HG03108 (cell line): ENCODE results near the gene SIGLEC15.
"Not testable (repeated sequence)": the region's sequence is repeated elsewhere in the genome, so short reads cannot be mapped to it uniquely, and the experiment has no call there.

Experiments
- ATAC-seq: cut with Tn5 transposase; IDR thresholded peaks from one replicate; pipeline ENCODE4 v1.9.1; 2021; ENCODE audit warnings: moderate library complexity; ENCODE audit not compliant: unreplicated experiment

Gene SIGLEC15, protein sequence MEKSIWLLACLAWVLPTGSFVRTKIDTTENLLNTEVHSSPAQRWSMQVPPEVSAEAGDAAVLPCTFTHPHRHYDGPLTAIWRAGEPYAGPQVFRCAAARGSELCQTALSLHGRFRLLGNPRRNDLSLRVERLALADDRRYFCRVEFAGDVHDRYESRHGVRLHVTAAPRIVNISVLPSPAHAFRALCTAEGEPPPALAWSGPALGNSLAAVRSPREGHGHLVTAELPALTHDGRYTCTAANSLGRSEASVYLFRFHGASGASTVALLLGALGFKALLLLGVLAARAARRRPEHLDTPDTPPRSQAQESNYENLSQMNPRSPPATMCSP

DNA sequence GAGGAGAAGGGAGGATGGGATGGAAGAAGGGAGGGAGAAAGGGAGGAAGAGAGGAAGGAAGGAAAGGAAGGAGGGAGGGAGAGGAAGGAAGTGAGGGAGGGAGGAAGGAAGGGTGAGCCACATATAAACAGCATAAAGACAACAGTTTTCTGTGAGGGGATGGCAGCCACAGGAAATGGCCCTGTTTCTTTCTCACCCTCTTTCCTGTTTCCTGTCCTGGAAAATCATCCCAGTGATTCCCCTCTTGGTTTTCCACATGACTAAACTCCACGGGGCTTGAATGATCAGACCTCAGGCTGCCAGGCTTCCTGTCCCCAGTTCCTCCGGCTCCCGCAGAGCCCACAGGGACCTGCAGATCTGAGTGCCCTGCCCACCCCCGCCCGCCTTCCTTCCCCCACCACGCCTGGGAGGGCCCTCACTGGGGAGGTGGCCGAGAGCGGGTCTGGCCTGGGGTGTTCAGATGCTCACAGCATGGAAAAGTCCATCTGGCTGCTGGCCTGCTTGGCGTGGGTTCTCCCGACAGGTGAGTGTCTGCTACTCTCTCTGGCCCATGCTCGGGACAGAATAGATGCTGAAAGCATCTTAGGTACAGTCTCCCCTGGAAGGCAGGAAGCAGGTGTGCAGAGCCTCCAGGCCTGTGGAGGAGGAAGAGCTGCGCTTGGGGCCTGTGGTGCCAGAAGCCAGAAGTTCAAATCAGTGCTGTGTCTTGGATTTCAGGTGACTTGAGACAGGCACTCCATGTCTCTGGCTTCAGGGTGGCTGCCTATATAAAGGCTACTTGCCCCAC lies at the start of gene SIGLEC15:
Gene SIGLEC15 (plus strand): TSS at position 418 of the 787 bp plus-strand sequence. CDS start 54 bp downstream, at position 472.
- no peak for ATAC-seq

DNA sequence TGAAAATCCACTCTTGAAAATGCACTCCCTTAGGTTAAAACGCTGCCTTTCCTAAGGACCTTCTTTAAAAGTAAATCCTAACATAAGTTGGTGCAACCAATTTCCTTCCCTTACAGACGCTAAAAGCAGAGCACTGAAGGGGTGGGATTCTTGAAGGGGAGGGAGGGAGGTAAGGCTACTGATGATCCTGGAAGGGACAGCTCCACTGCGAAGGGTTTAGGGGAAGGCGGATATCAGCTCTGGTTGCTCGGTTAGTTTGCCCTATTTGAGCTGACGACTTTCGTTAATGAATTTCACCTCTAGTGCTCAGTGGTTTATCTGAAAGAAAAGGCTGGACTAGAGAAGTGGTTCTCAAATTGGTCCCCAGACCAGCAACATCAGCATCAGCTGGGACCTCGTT lies 49.7 kb upstream of the SIGLEC15 start:
- no peak for ATAC-seq

DNA sequence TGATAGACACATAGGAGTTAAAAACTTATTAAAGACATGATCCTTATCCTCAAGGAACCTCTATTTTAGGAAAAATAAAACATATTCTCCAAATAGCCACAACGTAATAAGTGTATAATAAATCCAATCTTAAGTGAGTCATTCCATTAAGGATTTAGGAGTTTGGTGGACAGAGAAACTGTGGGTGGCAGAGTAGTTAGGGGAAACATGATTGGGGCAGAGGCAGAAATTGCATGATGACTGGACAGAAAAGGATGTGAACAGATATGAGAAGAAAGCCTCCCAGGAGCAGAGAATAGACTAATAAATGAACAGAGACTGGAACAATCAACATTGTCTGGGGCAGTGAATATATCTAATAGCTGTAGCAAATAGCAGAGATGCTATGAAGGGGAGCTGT lies 48.1 kb upstream of the SIGLEC15 start:
- ATAC-seq, result no peak

DNA sequence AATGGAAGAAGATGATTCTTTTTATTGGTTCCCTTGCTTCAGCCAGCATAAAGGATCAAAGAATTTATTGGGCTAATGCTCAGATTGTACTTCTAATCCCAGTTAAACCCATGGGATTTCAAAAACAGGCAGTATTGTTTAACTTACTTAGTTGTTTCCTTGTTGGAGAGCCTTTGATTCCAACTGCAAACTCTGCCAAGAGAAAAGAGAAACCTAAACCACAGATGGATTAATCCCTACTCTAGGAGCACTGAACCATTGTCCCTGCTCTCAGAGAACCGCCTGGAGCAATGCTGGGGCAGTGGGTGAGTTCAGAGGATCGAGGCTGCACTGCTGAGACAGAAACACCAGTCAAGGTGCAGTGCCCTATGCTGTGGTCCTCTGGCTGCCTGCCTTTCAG lies 44.9 kb upstream of the SIGLEC15 start:
- ATAC-seq, result no peak

DNA sequence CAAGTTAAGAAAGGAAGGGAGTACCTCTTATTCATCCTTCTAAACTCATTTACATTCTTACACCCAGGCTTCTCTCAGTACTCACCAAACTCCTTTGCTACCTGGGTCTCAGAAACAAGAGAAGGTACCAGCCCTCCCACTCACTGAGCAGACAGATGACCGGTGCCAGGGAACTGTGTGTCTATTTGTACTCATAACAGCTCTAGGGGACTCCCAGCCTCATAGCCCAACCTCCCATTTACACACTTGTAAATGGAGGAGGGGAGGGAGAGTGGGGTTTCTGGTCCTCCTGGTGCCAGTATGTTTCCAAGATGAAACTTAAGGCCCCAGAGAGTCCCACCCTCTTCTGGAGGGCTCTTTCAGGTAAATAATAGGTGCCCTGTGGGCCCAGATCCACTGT lies 42.8 kb upstream of the SIGLEC15 start:
- no peak for ATAC-seq

DNA sequence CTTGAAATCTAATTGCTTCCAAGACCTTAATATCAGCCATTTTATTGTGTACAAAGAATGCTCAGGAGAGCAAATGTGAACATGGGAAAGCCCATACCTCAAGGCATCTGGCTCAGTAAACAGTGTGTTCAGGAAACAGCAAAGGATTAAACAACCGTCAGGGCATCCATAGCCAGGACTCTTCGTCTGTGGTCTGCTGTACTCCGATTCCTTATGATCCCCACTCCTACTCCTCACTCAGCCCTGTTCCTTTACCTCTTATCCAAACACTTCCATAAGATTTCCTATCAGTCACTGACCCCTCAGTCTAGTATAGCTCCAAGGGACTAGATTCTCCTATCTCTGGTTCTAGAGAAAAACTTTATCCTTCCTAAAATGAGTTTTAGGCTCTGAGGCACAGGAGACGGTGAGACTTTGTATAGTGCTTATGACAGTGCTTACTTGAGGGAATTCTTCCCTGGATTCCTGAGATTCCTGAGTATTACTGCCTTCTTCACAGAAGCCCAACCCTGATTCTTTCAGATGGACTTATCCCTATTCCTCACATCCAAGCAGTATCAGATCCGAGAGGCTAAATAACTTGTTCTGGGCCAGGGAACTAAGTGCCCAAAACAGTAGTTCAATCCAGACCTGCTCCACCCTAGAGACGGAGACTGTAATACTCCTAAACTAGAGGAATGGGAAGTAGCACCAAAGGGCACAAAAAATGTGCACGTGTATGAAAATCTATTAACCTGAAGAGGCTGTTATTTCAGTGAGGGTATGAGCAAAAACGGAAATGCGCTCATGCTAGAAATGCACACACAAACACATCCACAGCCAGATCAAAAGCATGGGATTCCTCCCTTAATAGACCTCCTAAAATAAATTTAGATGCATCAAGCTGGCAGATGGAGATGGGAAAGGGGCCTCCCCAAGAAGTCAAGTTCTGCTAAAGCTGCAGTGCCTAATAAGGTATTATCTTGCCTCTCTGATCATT lies 42.1 kb upstream of the SIGLEC15 start:
- no peak for ATAC-seq

DNA sequence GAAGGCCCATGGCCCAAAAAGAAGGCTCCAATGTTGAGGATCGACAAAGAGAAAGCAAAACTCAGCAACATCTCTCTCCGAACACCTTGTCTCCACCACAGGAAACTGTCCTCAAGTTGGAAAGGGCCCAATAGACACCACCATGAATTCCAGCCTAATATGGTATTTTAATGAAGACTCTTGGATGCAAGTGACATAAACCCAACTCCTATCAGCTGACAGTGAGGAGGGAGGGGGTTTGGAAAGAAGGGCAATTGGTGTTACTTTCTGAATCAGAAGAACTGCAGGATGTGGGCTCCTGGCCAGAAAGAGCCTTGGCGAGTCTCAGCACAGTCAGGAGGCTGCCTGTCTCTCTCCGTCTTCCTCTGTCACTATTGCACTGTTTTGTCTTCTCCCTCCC lies 40.3 kb upstream of the SIGLEC15 start:
- ATAC-seq, result no peak

DNA sequence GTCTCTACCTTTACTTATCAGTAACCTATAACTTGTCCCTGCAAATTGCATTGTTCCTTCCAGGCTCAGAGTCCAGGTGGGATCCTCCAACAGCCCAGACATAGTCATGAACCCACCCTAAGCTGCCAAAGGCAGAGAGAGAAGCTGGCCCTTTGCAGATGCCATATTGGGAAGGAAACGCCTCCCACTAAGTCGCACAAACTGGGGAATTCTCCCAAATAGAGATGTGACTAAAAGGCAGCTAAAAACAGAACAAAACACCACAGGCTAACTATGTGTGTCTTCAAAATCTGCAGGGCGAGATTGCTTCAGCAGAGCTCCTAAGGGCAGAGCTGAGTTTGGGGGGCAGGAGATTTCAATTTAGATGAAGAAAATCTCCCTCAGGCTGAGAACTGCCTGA lies 38.5 kb upstream of the SIGLEC15 start:
- ATAC-seq, result no peak

DNA sequence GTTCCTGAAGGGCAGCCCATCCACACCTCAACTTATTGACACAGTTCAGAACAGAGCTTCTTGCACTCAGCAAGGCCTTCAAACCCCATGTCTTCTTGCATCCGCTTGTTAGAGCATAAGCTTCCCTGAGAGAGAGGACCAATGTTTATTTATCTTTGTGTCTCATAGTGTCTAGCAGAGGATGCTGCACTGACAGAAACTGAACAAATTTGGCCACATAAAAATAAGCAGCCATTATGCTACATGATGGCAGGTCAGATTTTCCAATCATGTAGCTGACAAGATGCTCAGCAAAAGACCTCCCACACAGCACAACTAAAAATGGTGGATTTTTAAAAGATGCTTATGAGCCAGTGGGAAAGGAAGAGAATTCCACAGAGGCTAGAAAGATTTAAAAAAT lies 38.1 kb upstream of the SIGLEC15 start:
- no peak for ATAC-seq

DNA sequence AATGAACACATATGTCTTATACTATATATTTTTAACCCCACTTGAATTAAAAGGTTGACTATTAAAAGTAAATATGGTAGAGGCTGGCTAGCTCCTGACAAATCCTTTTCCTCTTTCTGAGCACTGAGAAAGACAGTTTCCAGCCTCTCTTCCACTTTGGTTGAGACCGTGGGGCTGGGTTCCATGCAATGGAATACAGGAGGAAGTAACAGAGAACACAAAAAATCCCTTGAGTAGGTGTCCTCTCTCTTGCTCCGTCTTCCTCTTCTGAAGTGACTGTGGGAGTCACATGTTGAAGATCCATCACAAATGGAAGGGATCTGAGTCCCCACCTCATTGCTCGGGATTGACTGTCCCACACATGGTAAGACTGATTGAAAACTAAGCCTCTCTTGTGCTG lies 36.6 kb upstream of the SIGLEC15 start:
- no peak for ATAC-seq

DNA sequence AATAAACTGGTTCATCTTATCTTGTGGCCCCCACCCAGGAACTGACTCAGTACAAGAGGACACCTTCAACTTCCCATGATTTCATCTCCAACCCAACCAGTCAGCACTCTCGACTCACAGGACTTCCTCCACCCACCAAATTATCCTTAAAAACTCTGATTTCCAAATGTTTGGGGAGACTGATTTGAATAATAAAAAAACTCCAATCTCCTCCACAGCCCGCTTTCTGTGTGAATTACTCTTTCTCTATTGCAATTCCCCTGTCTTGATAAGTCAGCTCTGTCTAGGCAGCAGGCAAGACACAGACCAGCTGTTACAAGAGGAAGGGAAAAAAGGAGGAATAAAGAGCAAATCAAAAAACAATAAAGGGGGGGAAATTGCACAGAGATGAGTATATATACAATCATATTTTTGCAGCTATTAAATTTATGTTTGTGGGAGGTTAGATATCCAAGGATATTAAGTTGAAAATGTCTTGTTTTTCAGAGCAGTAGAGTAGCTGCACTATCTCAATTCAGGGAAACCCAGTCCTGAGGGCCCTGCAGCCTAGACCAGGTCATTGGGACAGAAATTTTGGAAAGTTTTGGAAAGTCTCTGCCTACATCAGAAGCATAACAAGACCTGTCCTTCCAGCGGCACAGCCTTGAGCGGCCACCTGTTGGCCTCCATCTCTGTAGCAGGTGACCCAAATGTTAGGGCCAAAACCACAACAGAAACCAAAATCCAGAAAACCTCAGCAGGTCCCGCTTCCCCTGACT lies 32.8 kb upstream of the SIGLEC15 start:
- ATAC-seq, result no peak

DNA sequence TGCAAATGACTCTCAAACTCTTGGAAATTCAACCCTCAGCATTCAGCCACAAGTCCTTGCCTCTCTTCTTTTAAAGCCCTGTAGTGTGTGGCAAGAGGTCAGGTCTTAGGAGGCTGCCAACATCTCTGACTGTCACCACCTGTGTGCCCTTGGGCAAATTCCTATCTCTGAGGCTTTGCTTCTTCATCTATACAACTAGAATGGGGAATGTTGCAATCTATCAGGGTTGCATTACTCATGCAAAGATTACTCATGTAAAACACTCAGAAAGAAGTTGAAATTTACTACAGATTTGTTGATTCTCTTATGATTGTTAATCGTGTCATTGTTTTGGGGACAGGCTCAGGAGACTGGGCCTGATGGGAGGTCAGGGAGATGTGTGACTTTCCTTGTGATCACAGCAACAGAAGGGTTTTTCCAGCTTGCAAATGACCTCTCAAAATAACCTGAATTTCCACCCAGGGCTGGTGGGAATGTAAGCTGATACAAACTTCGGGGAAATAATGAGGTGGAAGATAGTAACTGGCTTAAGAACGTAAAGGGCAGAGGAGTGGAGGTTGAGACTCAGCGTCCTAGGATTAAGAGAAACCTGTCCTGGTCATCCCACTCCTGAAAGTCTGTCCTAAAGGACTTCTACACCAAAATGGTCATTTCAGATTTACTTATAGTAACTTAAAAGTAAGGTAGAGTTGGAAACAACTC lies 32.1 kb upstream of the SIGLEC15 start:
- no peak for ATAC-seq

DNA sequence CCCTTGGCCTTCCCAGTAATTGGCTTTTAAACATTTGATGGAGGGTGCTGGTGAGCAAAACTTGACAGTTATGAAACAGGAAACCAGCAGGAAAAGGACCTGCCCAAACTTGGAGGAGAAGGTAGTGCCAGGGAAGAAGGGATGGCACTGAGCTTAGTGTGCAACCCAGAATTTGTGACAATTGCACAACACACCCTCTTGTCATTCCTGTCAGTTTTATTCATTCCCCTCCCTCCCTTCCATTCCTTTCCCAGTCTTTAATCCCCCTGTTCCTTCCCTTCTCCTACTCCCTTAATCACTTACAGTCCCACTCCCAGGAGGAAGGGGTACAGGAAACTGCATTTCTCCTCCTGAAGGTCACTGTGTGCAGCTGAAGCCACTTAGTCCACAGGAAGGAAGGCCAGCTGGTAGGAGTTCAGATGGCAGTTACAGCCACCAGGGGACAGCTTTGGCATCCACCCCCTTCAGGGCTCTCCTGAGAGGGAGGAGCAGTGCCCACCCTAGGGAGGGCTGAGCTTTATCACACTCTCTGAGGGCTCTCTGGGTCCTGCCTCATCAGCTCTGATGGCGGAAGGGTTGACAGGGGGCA lies 24.0 kb upstream of the SIGLEC15 start:
- ATAC-seq, result no peak

DNA sequence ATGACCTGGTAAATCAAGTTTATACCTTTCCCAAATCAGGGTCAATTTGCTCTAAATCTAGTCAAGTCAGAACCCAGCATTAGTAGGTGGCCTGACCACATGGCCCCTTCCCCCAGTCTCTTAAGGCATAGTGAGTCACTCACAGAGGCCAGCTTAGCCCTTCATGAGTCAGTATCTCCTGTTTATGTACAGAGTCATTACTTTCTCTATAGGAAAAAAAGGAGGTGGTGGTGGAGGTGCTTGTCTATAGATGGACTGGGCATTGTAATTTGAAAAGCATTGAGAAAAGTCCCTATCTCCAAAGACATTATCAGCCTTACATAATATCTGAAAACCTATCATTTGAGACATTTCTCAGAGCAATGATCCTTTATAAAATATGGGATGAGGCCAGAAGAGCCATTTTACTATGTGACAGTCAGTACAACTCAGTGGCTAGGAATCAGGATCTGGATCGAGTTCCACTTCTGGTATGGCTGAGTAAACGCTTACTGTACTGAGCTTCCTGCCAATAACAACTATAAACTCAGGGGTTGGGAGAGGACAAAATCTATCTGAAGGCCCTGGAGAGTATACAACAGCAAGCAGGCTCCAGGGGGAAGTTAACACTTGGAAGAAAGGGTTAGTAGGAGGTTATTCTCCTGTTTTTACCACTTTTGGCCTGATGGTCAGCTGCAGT lies 22.5 kb upstream of the SIGLEC15 start:
- no peak for ATAC-seq

DNA sequence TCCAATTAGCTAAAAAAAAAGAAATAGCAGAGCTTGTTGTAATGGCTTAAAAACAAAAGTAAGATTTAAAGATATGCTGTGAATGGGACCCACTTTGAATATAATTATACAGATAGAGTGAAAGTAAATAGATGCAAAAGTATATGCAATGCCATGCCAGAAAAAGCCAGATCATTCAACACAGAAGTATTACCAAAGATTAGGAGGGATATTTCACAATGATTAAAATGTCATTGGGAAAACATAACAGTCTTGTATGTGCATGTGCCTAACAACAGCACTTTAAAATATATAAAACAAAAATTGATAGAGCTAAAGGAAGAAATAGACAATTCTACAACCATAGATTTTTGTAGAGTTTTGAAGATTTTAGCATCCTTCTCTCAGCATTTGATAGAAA lies 19.9 kb upstream of the SIGLEC15 start:
- ATAC-seq, result no peak

DNA sequence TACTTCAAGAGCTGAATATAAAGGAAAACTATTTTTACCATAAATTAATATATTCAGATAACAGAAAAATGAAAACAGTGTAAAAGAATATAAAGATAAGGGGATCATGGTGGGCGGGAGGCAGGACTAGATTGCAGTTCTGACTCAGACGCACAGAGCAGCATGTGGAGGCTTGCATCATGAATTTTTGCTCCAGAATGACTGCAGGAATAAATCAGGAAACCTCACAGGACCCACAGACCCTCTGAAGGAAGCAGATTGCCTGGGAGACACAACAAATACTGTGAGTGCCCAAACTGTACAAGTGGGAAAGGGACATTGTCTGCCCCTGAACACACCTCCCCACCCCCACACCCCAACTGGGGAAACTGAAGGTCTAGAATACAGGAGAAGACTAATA lies 19.2 kb upstream of the SIGLEC15 start:
- ATAC-seq, result no peak

DNA sequence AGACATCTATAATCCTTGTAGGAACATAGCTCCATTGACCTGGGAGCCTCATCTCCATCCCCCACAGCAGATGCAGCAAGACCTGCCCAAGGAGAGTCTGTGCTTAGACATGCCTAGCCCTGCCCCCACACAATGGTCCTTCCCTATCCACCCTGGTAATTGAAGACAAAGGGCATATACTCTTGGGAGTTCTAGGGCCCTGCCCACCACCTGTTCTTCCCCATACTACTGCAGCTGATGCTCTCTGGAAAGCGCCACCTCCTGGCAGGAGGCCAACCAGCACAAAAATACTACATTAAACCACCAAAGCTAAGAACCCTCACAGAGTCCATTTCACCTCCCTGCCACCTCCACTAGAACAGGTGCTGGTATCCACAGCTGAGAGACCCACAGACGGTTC lies 18.3 kb upstream of the SIGLEC15 start:
- not testable (repeated sequence) for ATAC-seq

DNA sequence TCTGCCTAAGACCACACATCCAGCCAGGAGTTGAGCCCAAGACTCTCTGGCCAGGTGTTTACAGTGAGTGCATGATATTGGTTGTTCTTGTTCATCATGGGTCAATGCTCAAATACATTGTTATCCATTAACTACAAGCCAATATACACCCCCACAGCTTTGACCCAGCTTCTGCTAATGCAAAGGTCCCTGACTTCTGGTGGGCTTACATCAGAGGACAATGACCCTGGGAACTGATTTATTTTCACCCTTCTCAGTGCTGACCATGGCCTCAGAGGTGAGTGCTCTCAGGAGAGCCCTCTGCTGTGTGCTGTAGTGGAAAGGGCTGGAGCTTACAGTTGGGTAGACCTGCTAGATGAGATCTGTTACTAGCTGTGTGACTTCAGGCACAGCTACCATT lies 10.7 kb upstream of the SIGLEC15 start:
- not testable (repeated sequence) for ATAC-seq

DNA sequence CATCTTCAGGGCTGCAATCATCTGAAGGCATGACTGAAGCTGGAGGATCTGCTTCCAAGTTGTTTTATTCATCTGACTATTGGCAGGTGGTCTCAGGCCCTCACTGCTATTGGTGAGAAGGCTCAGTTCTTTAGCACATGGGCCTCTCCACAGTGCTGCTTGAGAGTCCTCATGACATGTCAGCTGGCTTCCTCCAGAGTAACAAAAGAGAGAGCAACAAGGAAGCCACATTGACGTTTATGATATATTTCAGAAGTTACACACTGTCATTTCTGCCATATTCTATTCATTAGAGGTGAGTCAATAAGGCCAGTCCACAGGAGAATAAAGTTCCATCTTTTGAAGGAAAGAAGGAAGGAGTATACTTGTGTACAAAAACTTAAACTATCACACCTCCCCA lies 7.9 kb upstream of the SIGLEC15 start:
- ATAC-seq, result no peak
